GM23248 (cell line): ENCODE results near the gene ZNF652. TPM values are rescaled to one million over a fixed set of nuclear protein-coding genes. Genes with fewer than 3 reads are reported as not detected.

Experiments
- DNase-seq: peaks from one replicate; pipeline ENCODE4 v3.0.0-alpha.2; 2015
- H2AFZ ChIP-seq: fragments of 200-600 bp; sonication (generic); 2 replicates; pipeline ENCODE4 v1.6.1; 2016; ENCODE audit warnings: antibody characterized with exemption
- H3F3A ChIP-seq: fragments of 200-600 bp; sonication (generic); 2 replicates; pipeline ENCODE4 v1.6.1; 2016; ENCODE audit warnings: mild to moderate bottlenecking, antibody characterized with exemption, mixed run types; ENCODE audit not compliant: insufficient read depth
- H3K27ac ChIP-seq: fragments of 200-600 bp; sonication (generic); 2 replicates; pipeline ENCODE4 v1.5.1; 2016; ENCODE audit warnings: mild to moderate bottlenecking
- H3K27me3 ChIP-seq: fragments of 200-600 bp; sonication (generic); replicated peaks from 2 replicates; pipeline ENCODE4 v1.6.1; 2016; ENCODE audit warnings: mild to moderate bottlenecking; ENCODE audit not compliant: insufficient read depth
- H3K36me3 ChIP-seq: fragments of 200-600 bp; sonication (generic); 2 replicates; pipeline ENCODE4 v1.6.1; 2016; ENCODE audit warnings: low read depth, mild to moderate bottlenecking
- H3K4me1 ChIP-seq: fragments of 200-600 bp; sonication (generic); 2 replicates; pipeline ENCODE4 v1.6.1; 2016; ENCODE audit warnings: mild to moderate bottlenecking; ENCODE audit not compliant: insufficient read depth
- H3K4me2 ChIP-seq: fragments of 200-600 bp; sonication (generic); one replicate; pipeline ENCODE4 v1.6.1; 2016; ENCODE audit warnings: mild to moderate bottlenecking; ENCODE audit not compliant: unreplicated experiment
- H3K4me3 ChIP-seq: fragments of 200-600 bp; sonication (generic); 2 replicates; pipeline ENCODE4 v1.5.1; 2016; ENCODE audit warnings: mild to moderate bottlenecking
- H3K79me2 ChIP-seq: fragments of 200-600 bp; sonication (generic); 2 replicates; pipeline ENCODE4 v1.6.1; 2016; ENCODE audit warnings: mild to moderate bottlenecking; ENCODE audit not compliant: insufficient read depth
- H3K9ac ChIP-seq: fragments of 200-600 bp; sonication (generic); 2 replicates; pipeline ENCODE4 v1.6.1; 2016; ENCODE audit warnings: mild to moderate bottlenecking
- H3K9me2 ChIP-seq: fragments of 200-600 bp; sonication (generic); 2 replicates; pipeline ENCODE4 v1.6.1; 2016; ENCODE audit warnings: mixed run types, mild to moderate bottlenecking, moderate library complexity; ENCODE audit not compliant: insufficient read depth
- H3K9me3 ChIP-seq: fragments of 200-600 bp; sonication (generic); one replicate; pipeline ENCODE4 v1.6.1; 2017; ENCODE audit warnings: low read depth
- H4K20me1 ChIP-seq: fragments of 200-600 bp; sonication (generic); 2 replicates; pipeline ENCODE4 v1.6.0; 2016; ENCODE audit not compliant: insufficient read depth
- EZH2 ChIP-seq: fragments of 200-600 bp; sonication (generic); IDR thresholded peaks from 2 replicates; pipeline ENCODE4 v1.6.1; 2018; ENCODE audit warnings: antibody characterized with exemption, mild to moderate bottlenecking; ENCODE audit not compliant: insufficient read depth, poor library complexity, severe bottlenecking
- EZH2phosphoT487 ChIP-seq: fragments of 200-600 bp; sonication (generic); IDR thresholded peaks from 2 replicates; pipeline ENCODE4 v1.6.1; 2018; ENCODE audit warnings: antibody characterized with exemption, moderate library complexity, mild to moderate bottlenecking, low read depth; ENCODE audit not compliant: insufficient read depth
- WGBS, 2 experiments: methylation state at CpG; one replicate each; pipeline ENCODE4 v1.1.6; 2015 to 2017; ENCODE audit warnings: low lambda C conversion rate in 2 of 2, low coverage in 1 of 2; ENCODE audit errors: missing lambda C conversion rate in 2 of 2; 5-methylcytosine and 5-hydroxymethylcytosine counted together
- in situ Hi-C: fragments of 300-500 bp; cut with MboI; formaldehyde crosslinking; loops from 2 replicates; pipeline ENCODE4 v1.15.0; 2020
- polyA plus RNA-seq: library from polyadenylated mRNA; unstranded; fragments of >200 nt; fragmentation: Nextera tagmentation; extraction: Ambion mirVana; gene quantifications from 2 replicates; pipeline ENCODE4 v1.2.1, GENCODE V29; 2016
- total RNA-seq: library from RNA; depleted of rRNA; stranded (reverse); fragments of >200 nt; shearing (Covaris generic); gene quantifications from 2 replicates; pipeline ENCODE4 v1.2.3, GENCODE V29; 2014

The ZNF652 gene
- total and polyA plus RNA-seq, 2 experiments from 2014 or later: 12.4 to 17.2 TPM

DNA sequence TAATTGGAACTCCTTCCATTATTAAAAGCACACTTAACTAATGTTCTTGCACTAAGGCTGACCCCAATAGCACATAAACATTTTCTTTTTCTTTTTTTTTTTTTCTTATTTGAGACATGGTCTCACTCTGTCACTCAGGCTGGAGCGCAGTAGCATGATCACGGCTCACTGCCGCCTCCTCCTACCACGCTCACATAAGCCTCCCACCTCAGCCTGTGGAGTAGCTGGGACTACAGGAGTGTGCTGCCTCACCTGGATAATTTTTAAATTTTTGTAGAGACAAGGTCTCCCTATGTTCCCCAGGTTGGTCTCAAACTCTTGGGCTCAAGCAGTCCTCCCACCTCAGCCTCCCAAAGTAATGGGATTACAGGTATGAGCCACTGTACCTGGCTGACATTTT lies 1.2 kb upstream of the ZNF652 start:
- Histone ChIP-seq H3K27me3 (no peaks in the 10 kb centered on the region), H3K4me2 (no peak overlapping the region), H3K36me3 (no peaks in the 10 kb centered on the region), H3K4me1 (peaks cover 22% of the 10 kb centered on the region), H2AFZ (no peak overlapping the region), H3K9ac (no peak overlapping the region), H3K9me3 (no peaks in the 10 kb centered on the region), H3F3A (no peaks in the 10 kb centered on the region; the same call in 1 of the 2 replicates), H3K9me2 (no peaks in the 10 kb centered on the region), H4K20me1 (peaks cover 15% of the 10 kb centered on the region; the same call in 1 of the 2 replicates), H3K4me3 (no peak overlapping the region), H3K79me2 (peaks cover 31% of the 10 kb centered on the region), H3K27ac (no peak overlapping the region)
- in situ Hi-C loops: no loop called here
- DNase-seq: no peak
- 72 to 81% methylated on average over 4 of the region's 4 CpGs for WGBS, 2 experiments
- TF ChIP-seq EZH2 (no peak), EZH2phosphoT487 (no peak)

DNA sequence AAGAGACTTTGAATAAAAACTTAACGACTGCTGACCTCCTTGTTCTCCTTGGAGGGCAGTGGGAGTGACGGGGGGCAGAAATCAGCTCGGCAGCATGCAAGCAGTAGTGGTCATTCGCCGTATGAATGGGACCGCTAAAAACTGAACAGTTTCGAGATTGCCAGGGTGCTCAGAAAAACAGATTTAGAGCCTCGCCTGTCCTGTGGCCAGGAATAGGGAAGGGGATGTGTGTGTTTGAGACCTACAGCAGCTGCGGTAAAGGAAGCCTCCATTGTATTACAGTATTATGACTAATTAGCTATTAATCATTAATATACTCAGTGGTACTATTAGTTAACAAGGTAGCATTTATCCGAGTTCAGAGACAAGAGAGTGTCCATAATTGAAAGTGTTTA lies 670 bp upstream of the ZNF652 start:
- DNase-seq: no peak
- peak overlapping the region; percentile 88 for H3K4me3 ChIP-seq
- peak overlapping the region; percentile 75 for H3K4me2 ChIP-seq
- peaks cover 20% of the 10 kb centered on the region for H4K20me1 ChIP-seq
- in situ Hi-C loops: no loop called here
- no peaks in the 10 kb centered on the region for H3K36me3 ChIP-seq
- H3K27ac ChIP-seq: peak overlapping the region; percentile 65
- H3K9me3 ChIP-seq: no peaks in the 10 kb centered on the region
- peak overlapping the region; percentile 95 for H3K9ac ChIP-seq
- no peaks in the 10 kb centered on the region; the same call in 1 of the 2 replicates for H3F3A ChIP-seq
- peaks cover 36% of the 10 kb centered on the region for H3K79me2 ChIP-seq
- no peaks in the 10 kb centered on the region for H3K27me3 ChIP-seq
- peak overlapping the region; percentile 60 for H2AFZ ChIP-seq
- H3K9me2 ChIP-seq: no peaks in the 10 kb centered on the region
- no peak for TF ChIP-seq EZH2phosphoT487
- no peak for TF ChIP-seq EZH2
- 39 to 44% methylated on average over 10 of the region's 10 CpGs for WGBS, 2 experiments
- H3K4me1 ChIP-seq: peaks cover 25% of the 10 kb centered on the region

DNA sequence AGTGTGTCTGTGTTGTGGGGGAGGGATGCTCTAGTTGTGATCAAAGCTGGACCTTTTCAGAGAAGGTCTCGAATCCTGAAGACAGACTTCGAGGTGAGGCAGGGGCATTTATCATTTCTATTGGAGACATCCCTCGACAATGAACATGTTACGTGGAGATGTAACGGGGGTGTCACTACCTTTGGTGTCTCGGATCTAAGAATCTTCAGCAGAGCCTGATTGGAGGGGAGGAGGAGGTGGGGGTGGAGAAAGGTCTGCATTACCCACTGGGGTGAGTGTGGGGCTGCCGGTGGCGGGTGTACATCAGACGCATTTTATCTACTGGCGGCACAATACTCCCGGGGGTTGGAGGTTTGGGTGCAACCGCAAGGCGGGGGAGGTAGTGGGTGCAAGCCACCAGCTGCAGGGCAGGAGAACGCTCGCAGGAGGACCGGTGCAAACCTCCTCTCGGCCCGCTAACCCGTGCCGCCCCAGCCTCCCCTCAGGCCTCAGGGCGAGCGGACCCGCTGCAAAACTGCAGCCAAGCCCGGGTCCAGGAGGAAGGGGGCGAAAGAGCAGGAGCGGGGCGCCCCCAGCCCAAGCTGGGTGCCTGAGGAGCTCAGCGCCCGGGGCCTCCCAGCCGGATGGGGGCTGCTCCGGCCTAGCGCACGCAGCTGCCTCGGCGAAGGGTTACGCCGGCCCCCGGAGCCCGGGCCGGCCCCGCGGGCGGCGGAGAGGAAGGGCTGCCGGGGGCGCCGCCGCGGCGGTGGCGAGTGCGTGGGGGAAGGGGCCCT lies 735 bp downstream of the ZNF652 start:
- Histone ChIP-seq H3K27ac (peak overlapping the region; percentile 65), H3K9me3 (no peaks in the 10 kb centered on the region), H3K79me2 (peaks cover 50% of the 10 kb centered on the region), H4K20me1 (peaks cover 26% of the 10 kb centered on the region), H3K36me3 (no peaks in the 10 kb centered on the region), H3F3A (no peaks in the 10 kb centered on the region; the same call in 1 of the 2 replicates), H3K4me1 (peaks cover 25% of the 10 kb centered on the region), H3K4me2 (peak overlapping the region; percentile 97), H3K9ac (peak overlapping the region; percentile 95), H2AFZ (peak overlapping the region; percentile 66), H3K9me2 (no peaks in the 10 kb centered on the region), H3K4me3 (peak overlapping the region; percentile 88), H3K27me3 (no peaks in the 10 kb centered on the region)
- peak; percentile 64 for DNase-seq
- TF ChIP-seq EZH2phosphoT487 (no peak), EZH2 (no peak)
- in situ Hi-C loops: no loop called here
- 0 to 2% methylated on average over 33 to 34 of the region's 52 CpGs for WGBS, 2 experiments

DNA sequence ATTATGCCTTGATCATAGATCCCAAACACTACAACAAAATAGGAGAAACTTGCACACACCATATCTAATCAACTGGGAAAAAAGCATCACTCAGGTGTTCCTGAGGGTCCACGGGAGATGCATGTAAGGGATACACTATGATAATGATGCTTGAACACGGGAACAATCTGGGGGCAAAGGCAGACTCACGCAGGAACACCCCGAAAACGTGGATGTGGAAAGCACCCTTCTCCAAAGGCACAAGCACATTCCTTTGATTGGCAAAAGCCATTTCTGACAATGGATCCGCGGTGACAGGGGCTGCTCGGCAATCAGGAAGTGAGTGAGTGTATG lies 1.3 kb downstream of the ZNF652 start:
- TF ChIP-seq EZH2: no peak
- TF ChIP-seq EZH2phosphoT487: no peak
- Histone ChIP-seq H3K9me3 (no peaks in the 10 kb centered on the region), H3K79me2 (peaks cover 55% of the 10 kb centered on the region), H3K4me2 (peak overlapping the region; percentile 97), H3K9ac (peak overlapping the region; percentile 95), H3F3A (no peaks in the 10 kb centered on the region; the same call in 1 of the 2 replicates), H3K4me1 (peaks cover 25% of the 10 kb centered on the region), H2AFZ (peak overlapping the region; percentile 66), H3K4me3 (peak overlapping the region; percentile 88), H3K36me3 (no peaks in the 10 kb centered on the region), H3K27ac (peak overlapping the region; percentile 65), H3K9me2 (no peaks in the 10 kb centered on the region), H4K20me1 (peaks cover 27% of the 10 kb centered on the region), H3K27me3 (no peaks in the 10 kb centered on the region)
- in situ Hi-C loops: no loop called here
- WGBS, 2 experiments: 0 to 1% methylated on average over 8 of the region's 8 CpGs
- no peak for DNase-seq
